ENCODE measurements around the gene IFIT1. TPM values are rescaled to one million over a fixed set of nuclear protein-coding genes. Genes with fewer than 3 reads are reported as not detected.
A peak's percentile ranks its signal among the peaks of the same experiment; 100 is the strongest.
"Not testable (repeated sequence)": the region's sequence is repeated elsewhere in the genome, so short reads cannot be mapped to it uniquely, and the experiment has no call there.

IFIT1 gene
- polyA plus RNA-seq, 1 experiment, result 32.8 TPM

GRCh38 chr10:89346405-89347254, 45.8 kb upstream of the IFIT1 start:
- DNase-seq (ENCODE audit: low read depth, low spot score), result no peak
- H3K27me3 ChIP-seq (ENCODE audit: control insufficient read depth, insufficient read depth, low read length), result no peaks in the 10 kb centered on the region
- POLR2A ChIA-PET, result no interaction called here
- no peak overlapping the region for H3K4me3 ChIP-seq (ENCODE audit: low read depth, low read length)
- H3K9me3 ChIP-seq (ENCODE audit: control insufficient read depth, insufficient read depth, low read length), result no peaks in the 10 kb centered on the region
- TF ChIP-seq, protein P1, sequence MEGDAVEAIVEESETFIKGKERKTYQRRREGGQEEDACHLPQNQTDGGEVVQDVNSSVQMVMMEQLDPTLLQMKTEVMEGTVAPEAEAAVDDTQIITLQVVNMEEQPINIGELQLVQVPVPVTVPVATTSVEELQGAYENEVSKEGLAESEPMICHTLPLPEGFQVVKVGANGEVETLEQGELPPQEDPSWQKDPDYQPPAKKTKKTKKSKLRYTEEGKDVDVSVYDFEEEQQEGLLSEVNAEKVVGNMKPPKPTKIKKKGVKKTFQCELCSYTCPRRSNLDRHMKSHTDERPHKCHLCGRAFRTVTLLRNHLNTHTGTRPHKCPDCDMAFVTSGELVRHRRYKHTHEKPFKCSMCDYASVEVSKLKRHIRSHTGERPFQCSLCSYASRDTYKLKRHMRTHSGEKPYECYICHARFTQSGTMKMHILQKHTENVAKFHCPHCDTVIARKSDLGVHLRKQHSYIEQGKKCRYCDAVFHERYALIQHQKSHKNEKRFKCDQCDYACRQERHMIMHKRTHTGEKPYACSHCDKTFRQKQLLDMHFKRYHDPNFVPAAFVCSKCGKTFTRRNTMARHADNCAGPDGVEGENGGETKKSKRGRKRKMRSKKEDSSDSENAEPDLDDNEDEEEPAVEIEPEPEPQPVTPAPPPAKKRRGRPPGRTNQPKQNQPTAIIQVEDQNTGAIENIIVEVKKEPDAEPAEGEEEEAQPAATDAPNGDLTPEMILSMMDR (IDR thresholded peaks at IDR 0.05; ENCODE audit: low read depth, low read length), result no peak
- H3K27ac ChIP-seq (ENCODE audit: low read depth, low read length), result no peak overlapping the region
- CTCF ChIA-PET, result interaction anchor here (1.3 kb wide), 1 partner anchor 23 kb away, joined by 4 read pairs; no protein-coding TSS in a partner anchor

DNA sequence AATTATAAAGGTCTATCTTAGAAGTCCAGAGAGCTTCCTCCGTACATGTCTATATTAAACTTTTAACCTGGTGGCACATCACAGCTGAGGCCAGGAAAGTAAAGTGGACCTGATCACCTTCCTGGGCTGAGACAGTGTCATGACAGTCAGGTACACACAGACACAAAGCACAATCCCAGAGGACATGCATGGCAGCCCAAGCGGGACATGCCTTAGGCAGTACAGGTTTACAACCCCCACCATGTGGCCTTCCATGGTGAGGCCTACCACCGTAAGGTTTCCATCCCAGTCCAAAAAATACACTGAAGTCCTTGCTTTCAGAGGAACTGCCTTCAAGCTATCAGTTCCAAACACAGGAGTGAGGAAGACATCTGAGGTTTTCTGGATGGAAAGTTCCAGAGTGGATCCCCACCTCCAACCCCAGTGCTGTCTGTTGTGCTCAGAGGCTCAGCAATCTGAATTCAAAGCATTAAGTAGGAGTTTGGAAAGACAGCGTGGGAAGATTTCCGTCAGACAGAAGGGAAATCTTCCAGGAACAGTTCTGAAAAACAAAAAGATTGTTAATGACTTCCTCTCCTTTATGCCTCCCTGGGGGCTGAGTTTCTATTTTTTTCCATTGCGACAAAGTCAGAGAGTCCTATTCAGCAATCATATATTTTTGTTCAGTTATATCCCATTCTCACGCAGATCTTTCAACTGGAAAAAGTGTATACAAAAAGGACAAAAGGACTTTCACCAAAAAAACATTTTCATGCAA, 44.5 kb upstream of the IFIT1 start:
- no peak for DNase-seq (ENCODE audit: low read depth, low spot score)
- ChIA-PET CTCF (interaction anchor here (1.2 to 1.5 kb wide), 3 partner anchors 9 to 22 kb away, joined by 3 to 5 read pairs (median 4); no protein-coding TSS in a partner anchor), POLR2A (no interaction called here)
- Histone ChIP-seq H3K4me3 (ENCODE audit: low read depth, low read length) (no peak overlapping the region), H3K27ac (ENCODE audit: low read depth, low read length) (no peak overlapping the region), H3K27me3 (ENCODE audit: control insufficient read depth, insufficient read depth, low read length) (no peaks in the 10 kb centered on the region), H3K9me3 (ENCODE audit: control insufficient read depth, insufficient read depth, low read length) (no peaks in the 10 kb centered on the region)
- TF ChIP-seq, protein P1 (IDR thresholded peaks at IDR 0.05; ENCODE audit: low read depth, low read length), result no peak

DNA sequence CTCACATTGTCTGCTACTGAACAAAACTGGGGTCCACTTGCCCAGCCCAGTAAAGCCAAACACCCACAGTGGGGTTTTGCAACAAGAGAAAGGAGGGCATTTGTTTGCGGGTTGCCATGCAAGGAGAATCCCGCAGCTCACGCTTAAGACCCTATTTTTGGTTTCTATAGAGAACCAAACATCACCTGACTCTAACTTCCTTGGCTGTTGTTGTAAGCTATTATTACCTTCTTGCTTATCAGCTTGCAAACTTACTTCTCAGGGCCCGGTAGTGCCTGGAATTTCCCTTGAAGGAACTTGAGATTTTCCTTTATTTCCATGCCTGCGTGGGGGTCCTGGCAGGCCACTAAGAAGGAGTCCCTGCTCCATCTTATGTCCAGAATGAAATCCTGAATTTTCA, 43.9 kb upstream of the IFIT1 start:
- DNase-seq (ENCODE audit: low read depth, low spot score), result no peak
- Histone ChIP-seq H3K4me3 (ENCODE audit: low read depth, low read length) (no peak overlapping the region), H3K27me3 (ENCODE audit: control insufficient read depth, insufficient read depth, low read length) (no peaks in the 10 kb centered on the region), H3K27ac (ENCODE audit: low read depth, low read length) (no peak overlapping the region), H3K9me3 (ENCODE audit: control insufficient read depth, insufficient read depth, low read length) (no peaks in the 10 kb centered on the region)
- ChIA-PET CTCF (interaction anchor here (1.2 to 1.5 kb wide), 2 partner anchors 9 to 20 kb away, joined by 3 to 5 read pairs; no protein-coding TSS in a partner anchor), POLR2A (no interaction called here)
- TF ChIP-seq, protein P1 (IDR thresholded peaks at IDR 0.05; ENCODE audit: low read depth, low read length), result no peak

- ChIA-PET POLR2A (no interaction called here), CTCF (interaction anchor here (0.6 to 1.5 kb wide), 3 partner anchors 10 to 132 kb away, joined by 3 to 5 read pairs (median 3); no protein-coding TSS in a partner anchor)
- Histone ChIP-seq H3K27ac (ENCODE audit: low read depth, low read length) (no peak overlapping the region), H3K27me3 (ENCODE audit: control insufficient read depth, insufficient read depth, low read length) (no peaks in the 10 kb centered on the region), H3K4me3 (ENCODE audit: low read depth, low read length) (no peak overlapping the region), H3K9me3 (ENCODE audit: control insufficient read depth, insufficient read depth, low read length) (no peaks in the 10 kb centered on the region)
- no peak for DNase-seq (ENCODE audit: low read depth, low spot score)
- TF ChIP-seq, protein P1 (IDR thresholded peaks at IDR 0.05; ENCODE audit: low read depth, low read length), result no peak
Observed at GRCh38 chr10:89348975-89349374, 43.4 kb upstream of the IFIT1 start.

DNA sequence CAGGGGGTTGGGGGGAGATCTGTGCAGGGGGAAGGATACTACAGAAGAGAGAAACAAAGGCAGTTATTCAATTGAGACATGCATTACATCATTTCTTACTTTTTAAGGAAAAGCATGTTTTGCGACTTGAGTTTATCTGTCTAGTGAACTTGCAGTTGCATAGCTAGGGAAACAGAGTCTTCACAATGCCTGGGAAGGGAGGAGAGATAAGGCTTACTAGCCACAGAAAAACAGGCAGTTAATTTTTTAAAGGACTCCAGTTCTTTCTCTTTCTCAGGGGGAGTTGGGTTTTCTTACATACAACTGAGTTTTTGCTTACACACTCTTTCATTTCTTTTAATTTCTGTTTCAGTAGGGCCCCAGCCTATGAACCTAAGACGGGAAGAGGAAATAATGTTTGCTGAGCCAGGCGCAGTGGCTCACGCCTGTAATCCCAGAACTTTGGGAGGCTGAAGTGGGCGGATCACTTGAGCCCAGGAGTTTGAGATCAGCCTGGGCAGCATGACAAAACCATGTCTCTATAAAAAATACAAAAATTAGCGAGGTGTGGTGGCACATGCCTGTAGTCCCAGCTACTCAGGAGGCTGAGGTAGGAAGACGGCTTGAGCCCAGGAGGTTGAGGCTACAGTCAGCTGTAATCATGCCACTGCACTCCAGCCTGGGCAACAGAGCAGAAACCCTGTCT, 41.6 kb upstream of the IFIT1 start:
- DNase-seq (ENCODE audit: low read depth, low spot score); H3K4me3 ChIP-seq (ENCODE audit: low read depth, low read length); H3K9me3 ChIP-seq (ENCODE audit: control insufficient read depth, insufficient read depth, low read length); H3K27me3 ChIP-seq (ENCODE audit: control insufficient read depth, insufficient read depth, low read length): not testable (repeated sequence)
- POLR2A ChIA-PET, result interaction anchor here (0.6 to 1.8 kb wide), 2 partner anchors 23 to 73 kb away, joined by 3 to 10 read pairs; partner anchors contain the start of gene IFIT3
- CTCF ChIA-PET, result interaction anchor here (2.7 kb wide), 1 partner anchor 19 kb away, joined by 15 read pairs; no protein-coding TSS in a partner anchor
- peak overlapping the region; percentile 85 for H3K27ac ChIP-seq (ENCODE audit: low read depth, low read length)
